Endothelial cell (in vitro differentiated cells): ENCODE results near the gene IRAK1. TPM values are rescaled to one million over a fixed set of nuclear protein-coding genes. Genes with fewer than 3 reads are reported as not detected.
A peak's percentile ranks its signal among the peaks of the same experiment; 100 is the strongest.

Experiments used
- DNase-seq: peaks from one replicate; pipeline ENCODE4 v3.0.0; 2021; ENCODE audit warnings: low spot score
- H3K27ac Mint-ChIP-seq: one replicate; pipeline ENCODE4 v1.8.0; 2021; ENCODE audit warnings: mixed read lengths, inconsistent platforms; ENCODE audit not compliant: unreplicated experiment
- H3K27me3 Mint-ChIP-seq: one replicate; pipeline ENCODE4 v1.8.0; 2021; ENCODE audit warnings: mild to moderate bottlenecking, moderate library complexity, mixed read lengths, inconsistent platforms; ENCODE audit not compliant: unreplicated experiment
- H3K36me3 Mint-ChIP-seq: one replicate; pipeline ENCODE4 v1.8.0; 2021; ENCODE audit warnings: mild to moderate bottlenecking, low read depth, mixed read lengths, inconsistent platforms; ENCODE audit not compliant: unreplicated experiment
- H3K4me1 Mint-ChIP-seq: one replicate; pipeline ENCODE4 v1.8.0; 2021; ENCODE audit warnings: mild to moderate bottlenecking, mixed read lengths, inconsistent platforms; ENCODE audit not compliant: unreplicated experiment
- H3K4me3 Mint-ChIP-seq: one replicate; pipeline ENCODE4 v1.8.0; 2021; ENCODE audit warnings: mild to moderate bottlenecking, mixed read lengths, inconsistent platforms; ENCODE audit not compliant: unreplicated experiment
- H3K9me3 Mint-ChIP-seq: one replicate; pipeline ENCODE4 v1.8.0; 2021; ENCODE audit warnings: mixed read lengths, inconsistent platforms; ENCODE audit not compliant: unreplicated experiment
- CTCF ChIP-seq: fragments of 200-600 bp; sonication (generic); IDR thresholded peaks from one replicate; pipeline ENCODE4 v1.5.0; 2021; ENCODE audit warnings: antibody characterized with exemption; ENCODE audit not compliant: unreplicated experiment
- total RNA-seq: library from RNA; stranded (reverse); fragmentation: NEBNext Ultra II Directional; extraction: Animal tissue kit (Norgen Biotek cat#: 25700); gene quantifications from one replicate; pipeline ENCODE4 v1.2.1, GENCODE V29; 2021; ENCODE audit not compliant: unreplicated experiment

IRAK1 gene
- total RNA-seq, 1 donor from 2014 or later: 89.9 TPM

DNA sequence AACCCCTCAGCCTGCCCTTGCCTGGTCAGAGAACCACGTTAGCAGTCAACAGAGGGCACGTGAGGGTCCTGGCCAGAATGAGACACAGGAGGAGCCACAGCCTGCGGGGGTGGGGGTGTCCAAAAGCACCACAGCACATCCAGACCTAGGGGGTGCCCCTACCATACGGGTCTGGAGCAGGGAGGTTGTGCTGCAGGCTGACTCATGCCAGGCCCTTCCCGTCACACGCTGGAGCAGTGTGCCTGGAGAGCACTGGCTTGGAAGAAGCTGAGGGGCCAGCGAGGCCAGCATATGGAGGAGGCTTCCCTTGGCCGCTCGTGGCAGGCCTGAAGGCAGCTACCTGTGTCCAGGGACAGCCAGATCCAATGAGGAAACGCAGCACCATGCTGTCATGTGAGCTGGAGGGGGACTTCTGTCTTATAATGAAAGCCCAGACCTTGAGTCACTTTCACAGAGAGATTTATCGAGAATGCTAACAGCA, 1.5 kb upstream of the IRAK1 start:
- Mint-ChIP-seq H3K4me3 (no peak overlapping the region), H3K9me3 (no peaks in the 10 kb centered on the region), H3K27ac (peak overlapping the region; percentile 61), H3K4me1 (peaks cover 7% of the 10 kb centered on the region), H3K36me3 (peaks cover 8% of the 10 kb centered on the region), H3K27me3 (peaks cover 2% of the 10 kb centered on the region)
- DNase-seq: no peak
- no peak for TF ChIP-seq CTCF

GRCh38 chrX:154020536-154021115, 924 bp upstream of the IRAK1 start:
- H3K9me3 Mint-ChIP-seq: no peaks in the 10 kb centered on the region
- H3K27ac Mint-ChIP-seq: peak overlapping the region; percentile 74
- DNase-seq: no peak
- peak overlapping the region; percentile 69 for H3K4me3 Mint-ChIP-seq
- no peak for TF ChIP-seq CTCF
- peaks cover 10% of the 10 kb centered on the region for H3K36me3 Mint-ChIP-seq
- H3K27me3 Mint-ChIP-seq: peaks cover 3% of the 10 kb centered on the region
- peaks cover 10% of the 10 kb centered on the region for H3K4me1 Mint-ChIP-seq

DNA sequence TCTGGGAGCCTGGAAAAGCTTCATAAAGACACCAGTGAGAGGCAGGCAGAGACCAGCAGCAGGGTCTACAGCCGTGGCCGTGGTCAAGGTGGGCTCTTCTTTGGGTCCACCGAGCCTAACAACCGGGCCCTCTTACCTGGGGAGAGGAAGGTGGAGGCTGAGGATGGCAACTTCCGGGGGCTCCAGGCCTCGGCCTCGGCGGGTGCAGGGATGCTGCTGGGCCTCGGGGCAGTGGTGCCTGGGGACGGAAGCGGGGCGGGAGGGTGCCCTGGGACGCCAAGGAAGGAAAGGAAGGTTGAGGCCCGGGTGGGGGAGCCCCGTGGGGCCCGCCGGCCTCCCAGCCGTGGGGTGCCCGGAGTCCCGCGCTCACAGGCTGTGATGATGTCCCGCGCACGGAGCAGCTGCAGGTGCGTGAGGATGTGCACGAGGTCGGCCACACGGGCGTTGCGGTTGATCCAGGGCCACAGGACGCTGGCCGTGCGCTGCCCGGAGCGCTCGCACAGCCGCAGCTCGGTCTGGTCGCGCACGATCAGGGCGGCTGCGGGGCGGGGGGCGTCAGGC, 561 bp downstream of the IRAK1 start:
- Mint-ChIP-seq H3K36me3 (peaks cover 9% of the 10 kb centered on the region), H3K4me1 (peaks cover 11% of the 10 kb centered on the region), H3K27me3 (peaks cover 1% of the 10 kb centered on the region), H3K27ac (no peak overlapping the region), H3K4me3 (peak overlapping the region; percentile 84), H3K9me3 (no peaks in the 10 kb centered on the region)
- DNase-seq: no peak
- no peak for TF ChIP-seq CTCF

GRCh38 chrX:154018518-154019060, 1.1 kb downstream of the IRAK1 start:
- Mint-ChIP-seq H3K9me3 (no peaks in the 10 kb centered on the region), H3K27ac (no peak overlapping the region), H3K4me1 (peaks cover 11% of the 10 kb centered on the region), H3K4me3 (peak overlapping the region; percentile 84), H3K27me3 (peaks cover 1% of the 10 kb centered on the region), H3K36me3 (peaks cover 9% of the 10 kb centered on the region)
- TF ChIP-seq CTCF: no peak
- no peak for DNase-seq
